GM12873 (cell line): Measurements from ENCODE around the gene TPM2.

Source experiments
- CTCF ChIP-seq: IDR thresholded peaks from 2 replicates; pipeline ENCODE4 v1.5.1; 2012; ENCODE audit warnings: low read depth, mild to moderate bottlenecking, moderate library complexity, low read length, control low read depth; ENCODE audit not compliant: insufficient read depth; ENCODE audit errors: missing control alignments

The TPM2 gene

DNA sequence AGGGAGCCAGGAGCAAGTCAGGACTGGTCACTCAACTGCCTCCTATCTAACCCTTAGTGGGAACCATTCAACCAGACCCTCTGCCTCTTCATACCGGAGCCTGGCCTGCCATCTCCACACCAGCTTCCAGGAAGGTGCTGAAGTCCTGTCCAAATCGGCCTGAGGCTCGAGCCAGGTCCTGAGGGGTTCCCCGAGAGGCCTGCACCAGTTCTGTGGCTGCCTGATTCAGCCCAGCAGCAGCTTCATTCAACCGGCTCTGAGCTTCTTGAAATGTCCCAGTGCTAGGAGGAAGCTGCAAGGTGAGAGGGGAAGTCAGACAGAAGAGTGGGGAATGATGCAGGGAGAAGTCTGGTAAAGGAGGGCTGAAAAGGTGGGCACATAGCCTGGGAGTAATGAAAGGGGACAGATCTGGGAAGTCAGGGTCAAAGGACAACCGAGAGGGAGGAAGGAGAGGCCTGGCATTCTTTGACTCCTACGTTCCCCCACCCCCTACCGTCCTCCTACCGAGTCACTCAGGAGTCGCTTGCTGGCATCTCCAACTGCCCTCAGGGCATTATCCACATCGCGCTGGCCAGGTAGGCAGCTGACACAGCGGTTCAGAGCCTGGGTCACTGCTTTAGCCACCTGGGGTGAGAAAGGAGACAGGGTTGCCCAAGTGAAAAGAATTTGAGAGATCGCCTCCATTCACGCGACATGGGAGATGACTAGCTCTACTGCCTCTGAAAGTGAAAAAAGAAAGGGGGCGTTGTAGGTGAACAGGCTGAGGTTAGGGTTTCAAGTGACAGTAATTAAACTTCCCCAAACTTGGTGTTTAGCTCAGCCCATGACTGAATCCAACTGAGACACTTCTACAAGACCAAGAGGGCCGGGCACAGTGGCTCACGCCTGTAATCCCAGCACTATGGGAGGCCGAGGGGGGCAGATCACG, 22.0 kb upstream of the TPM2 start:
- TF ChIP-seq CTCF = no peak

- no peak for TF ChIP-seq CTCF
Measured at GRCh38 chr9:35710818-35711500, 21.2 kb upstream of the TPM2 start.

GRCh38 chr9:35708146-35708545, 18.4 kb upstream of the TPM2 start:
- no peak for TF ChIP-seq CTCF

- no peak for TF ChIP-seq CTCF
Measured at GRCh38 chr9:35706951-35707350, 17.2 kb upstream of the TPM2 start.

DNA sequence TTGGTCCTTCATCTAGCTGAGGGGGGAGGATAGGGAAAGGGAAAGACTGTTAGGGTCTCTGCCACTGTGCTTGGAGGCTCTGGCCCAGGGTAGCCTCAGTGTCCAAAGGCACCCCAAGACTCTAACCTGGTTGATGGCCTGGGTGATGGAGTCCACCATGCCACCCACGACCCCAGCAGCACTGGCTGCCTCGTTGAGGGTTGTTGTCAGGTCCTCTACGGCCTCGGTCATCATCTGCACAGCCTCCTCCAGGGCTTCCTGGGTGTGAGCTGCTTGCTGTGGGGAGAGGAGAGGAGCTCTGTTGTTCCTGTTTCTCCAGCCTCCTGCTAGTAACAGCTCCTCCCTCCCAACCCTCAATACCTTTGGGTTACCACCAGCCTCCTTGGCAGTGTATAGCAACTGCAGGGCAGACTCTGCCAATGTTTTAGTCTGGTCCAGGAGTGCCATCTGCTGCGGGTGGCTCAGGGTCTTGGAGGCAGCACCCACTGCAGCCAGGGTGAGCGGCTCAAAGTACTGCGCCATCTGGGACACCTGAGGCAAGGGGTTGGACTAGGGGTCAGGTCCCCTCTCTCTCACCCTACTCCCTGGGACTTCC, 16.2 kb upstream of the TPM2 start:
- TF ChIP-seq CTCF = no peak

GRCh38 chr9:35705372-35705771, 15.6 kb upstream of the TPM2 start:
- TF ChIP-seq CTCF = no peak
